OCI-M1 (cell line): ENCODE measurements around the gene PLCB4.

ENCODE experiments used
- DNase-seq: peaks from one replicate; lab custom pipeline; 2025; lab: John Stamatoyannopoulos, UW

Gene PLCB4

GRCh38 chr20:9402546-9402945 lies 333.7 kb downstream of the PLCB4 start:
- no peak for DNase-seq

DNA sequence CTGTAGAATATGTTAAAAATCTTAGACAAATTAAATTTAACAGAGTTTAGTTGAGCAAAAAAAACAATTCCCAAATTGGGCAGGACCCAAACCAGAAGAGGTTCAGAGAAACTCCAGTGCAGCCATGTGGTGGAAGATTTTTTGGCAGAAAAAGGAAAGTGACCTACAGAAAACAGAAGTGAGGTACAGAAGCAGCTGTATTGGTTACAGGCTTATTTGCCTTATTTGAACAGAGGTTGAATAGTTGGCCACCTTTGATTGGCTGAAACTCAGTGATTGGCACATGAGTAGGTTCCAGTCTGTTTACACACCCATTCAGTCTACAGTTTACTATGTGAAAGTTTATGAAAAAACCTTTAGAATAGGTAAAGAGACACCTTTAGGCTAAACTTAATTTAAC lies 334.6 kb downstream of the PLCB4 start:
- DNase-seq: no peak

GRCh38 chr20:9407805-9408421 lies 339.0 kb downstream of the PLCB4 start:
- DNase-seq: peak; percentile 70

DNA sequence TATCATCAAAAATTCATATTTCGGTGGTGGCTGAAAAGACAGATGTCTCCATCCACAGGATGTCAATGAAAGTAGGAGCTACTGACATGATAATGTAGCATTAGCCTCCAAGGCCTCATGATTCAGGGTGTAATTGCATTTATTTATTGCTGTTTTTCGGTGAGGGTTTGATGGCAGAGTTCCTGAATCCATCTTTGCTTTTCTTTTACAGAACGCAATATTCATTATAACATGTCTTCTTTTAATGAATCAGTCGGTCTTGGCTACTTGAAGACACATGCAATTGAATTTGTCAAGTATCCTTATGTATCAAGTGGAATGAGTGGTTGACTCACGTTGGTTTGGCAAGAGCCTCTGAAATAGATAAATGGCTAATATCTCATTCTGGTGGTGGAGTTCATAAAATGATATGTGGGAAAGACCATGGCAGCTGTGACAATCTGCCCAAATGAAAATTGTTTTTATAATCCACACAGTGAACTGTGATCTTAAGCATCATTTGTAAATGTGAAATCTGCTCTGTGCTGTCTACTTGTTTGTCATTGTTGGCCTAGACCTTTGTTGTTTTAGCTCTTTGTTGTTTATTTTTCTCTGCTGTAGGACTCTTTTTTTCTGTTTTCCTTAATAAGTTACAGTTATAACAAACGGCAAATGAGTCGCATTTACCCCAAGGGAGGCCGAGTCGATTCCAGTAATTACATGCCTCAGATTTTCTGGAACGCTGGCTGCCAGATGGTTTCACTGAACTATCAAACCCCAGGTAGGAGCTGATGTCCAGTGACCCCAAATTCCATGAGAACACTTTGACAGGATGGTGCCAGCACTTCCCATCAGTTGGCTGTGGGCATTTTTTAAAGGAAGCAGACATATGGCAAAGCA lies 339.8 kb downstream of the PLCB4 start:
- no peak for DNase-seq

GRCh38 chr20:9409352-9409751 lies 340.5 kb downstream of the PLCB4 start:
- no peak for DNase-seq

GRCh38 chr20:9409981-9410380 lies 341.1 kb downstream of the PLCB4 start:
- DNase-seq: no peak

- DNase-seq: no peak
These were observed 342.9 kb downstream of the PLCB4 start for GRCh38 chr20:9411833-9412232.

DNA sequence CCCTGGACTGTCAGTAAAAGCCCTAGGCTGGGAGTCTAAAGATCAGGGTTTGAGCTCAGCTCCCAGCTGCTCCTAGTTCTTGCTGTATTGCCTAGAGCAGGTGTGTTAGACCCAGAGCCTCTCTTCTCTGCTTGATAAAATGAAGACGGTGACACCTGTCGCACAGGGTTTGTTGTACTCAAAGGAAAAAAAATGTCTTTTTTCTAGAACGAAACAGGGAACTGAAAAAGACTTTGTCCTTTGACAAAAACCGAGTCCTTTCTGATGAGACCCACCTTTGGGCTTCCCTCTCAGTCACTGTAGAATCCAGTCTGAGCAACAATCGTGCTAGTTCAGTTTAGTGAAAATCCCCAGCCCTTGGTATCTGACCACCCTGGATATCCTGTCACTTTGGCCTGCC lies 343.4 kb downstream of the PLCB4 start:
- no peak for DNase-seq

DNA sequence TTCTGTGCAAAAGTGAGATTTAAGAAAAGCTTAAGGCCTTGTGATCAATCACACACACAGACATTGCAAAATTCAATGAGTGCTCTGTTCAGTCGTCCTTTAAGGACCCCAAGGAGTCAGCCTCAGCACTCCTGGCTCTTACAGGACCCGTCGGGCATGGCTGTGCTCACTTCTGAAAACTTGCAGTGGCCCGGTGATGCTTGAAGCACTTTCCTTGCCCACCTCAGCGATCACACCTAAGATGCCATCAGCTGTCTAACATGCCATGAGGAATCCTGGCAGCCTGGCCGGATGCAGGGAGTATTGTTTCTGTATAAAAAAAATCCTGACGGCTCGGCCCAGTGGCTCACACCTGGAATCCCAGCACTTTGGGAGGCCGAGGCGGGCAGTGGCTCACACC lies 344.1 kb downstream of the PLCB4 start:
- no peak for DNase-seq

- DNase-seq: no peak
These were observed 346.5 kb downstream of the PLCB4 start for GRCh38 chr20:9415426-9415825.

DNA sequence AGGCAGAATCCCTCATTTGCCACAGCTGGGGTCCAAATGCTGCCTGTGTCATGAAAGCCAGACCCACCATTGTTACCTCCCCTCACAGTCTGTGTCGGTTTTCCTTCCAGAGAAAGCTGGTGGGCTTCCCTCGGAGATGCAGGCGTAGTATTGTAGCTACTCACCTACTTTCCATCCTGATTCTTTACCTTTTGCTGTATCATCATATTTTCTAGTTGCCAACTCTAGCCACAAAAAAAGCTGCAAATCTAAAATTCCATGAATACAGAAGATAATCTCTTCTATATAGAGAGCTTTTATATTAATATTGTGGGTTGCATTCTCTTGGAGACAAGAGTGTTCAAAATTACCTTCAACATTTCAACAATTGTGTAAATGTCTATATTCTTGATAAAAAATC lies 347.5 kb downstream of the PLCB4 start:
- no peak for DNase-seq

GRCh38 chr20:9417665-9418064 lies 348.8 kb downstream of the PLCB4 start:
- no peak for DNase-seq

- no peak for DNase-seq
These were observed 353.6 kb downstream of the PLCB4 start for GRCh38 chr20:9422321-9423057.

- no peak for DNase-seq
These were observed 355.7 kb downstream of the PLCB4 start for GRCh38 chr20:9424551-9424950.

- no peak for DNase-seq
These were observed 358.8 kb downstream of the PLCB4 start for GRCh38 chr20:9427430-9428291.

- DNase-seq: no peak
These were observed 359.4 kb downstream of the PLCB4 start for GRCh38 chr20:9428292-9428607.

- DNase-seq: no peak
These were observed 370.9 kb downstream of the PLCB4 start for GRCh38 chr20:9439806-9440205.

- DNase-seq: no peak
These were observed 372.0 kb downstream of the PLCB4 start for GRCh38 chr20:9440892-9441291.

DNA sequence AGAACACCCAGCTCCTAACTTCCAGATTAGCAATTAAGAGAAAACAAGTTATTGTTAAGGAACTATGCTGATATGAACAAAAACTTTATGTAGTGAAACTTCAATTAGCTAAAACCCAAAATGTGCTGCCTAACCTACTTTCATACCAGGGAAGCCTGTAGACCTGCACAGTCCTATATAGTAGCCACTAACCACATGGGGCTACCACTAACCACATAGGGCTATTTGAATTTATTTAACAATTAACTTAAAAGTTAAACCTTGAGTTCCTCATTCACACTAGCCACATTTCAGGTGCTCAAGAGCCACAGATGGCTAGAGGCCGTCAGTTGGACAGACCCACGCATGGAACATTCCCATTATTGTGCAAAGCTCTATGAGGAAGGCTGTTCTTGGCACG lies 373.1 kb downstream of the PLCB4 start:
- DNase-seq: no peak

DNA sequence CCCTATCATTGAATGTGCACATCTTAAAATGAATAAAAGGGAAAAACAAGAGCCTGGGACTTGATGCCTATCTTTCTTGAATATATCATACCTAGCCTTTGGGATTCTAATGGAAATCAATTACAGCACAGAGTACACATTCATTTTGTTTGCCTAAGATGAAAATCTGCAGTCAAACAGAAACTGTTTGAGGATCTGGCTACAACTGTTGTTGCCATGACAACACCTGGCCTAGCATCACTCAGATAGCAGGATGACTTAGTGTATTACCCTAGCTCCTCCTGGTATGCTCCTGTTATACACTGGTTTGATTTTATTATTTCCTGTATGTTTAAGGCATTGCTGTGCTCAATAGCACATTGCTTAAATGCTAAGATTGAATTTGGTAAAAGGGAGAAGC lies 374.0 kb downstream of the PLCB4 start:
- no peak for DNase-seq

DNA sequence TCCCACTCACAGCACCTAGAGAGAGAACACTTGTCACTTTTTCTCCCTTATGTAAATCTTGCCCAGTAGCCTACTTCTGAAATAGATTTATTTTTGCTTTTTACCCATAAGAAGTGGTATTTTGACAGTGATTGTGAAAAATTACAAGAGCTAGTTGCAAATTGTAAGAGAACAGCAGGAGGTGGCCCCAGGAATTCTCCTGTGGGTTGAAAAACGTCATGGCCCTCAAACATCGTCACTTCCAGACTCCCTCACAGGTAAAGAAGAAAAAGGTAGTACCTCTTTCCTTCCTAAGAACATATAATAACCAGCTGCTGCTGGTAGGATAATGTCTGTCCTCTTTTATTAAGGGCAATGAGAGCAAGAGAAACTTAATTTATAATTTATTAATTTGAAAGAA lies 376.0 kb downstream of the PLCB4 start:
- DNase-seq: no peak

DNA sequence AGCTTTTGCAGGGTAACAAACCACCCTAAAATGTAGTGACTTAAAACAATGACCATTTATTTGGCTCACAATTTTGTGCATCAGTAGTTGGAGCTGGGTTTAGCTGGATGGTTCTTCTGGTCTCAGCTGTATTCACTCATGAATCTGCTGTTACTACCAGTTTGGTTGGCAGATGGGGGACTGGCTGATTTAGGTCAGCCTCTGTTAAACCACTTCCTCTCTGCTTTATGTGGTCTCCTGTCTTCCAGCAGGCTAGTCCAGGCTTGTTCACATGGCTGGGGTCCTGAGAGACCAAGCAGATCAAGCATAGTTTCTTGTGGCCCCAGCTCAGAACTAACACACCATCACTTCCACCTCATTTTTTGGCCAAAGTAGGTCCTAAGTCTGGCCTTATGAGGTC lies 378.3 kb downstream of the PLCB4 start:
- DNase-seq: no peak
